Upper lobe of left lung (tissue), 6 donors: ENCODE measurements around the gene FMN2. TPM values are rescaled to one million over a fixed set of nuclear protein-coding genes. Genes with fewer than 3 reads are reported as not detected.
"Not testable (repeated sequence)": the region's sequence is repeated elsewhere in the genome, so short reads cannot be mapped to it uniquely, and the experiment has no call there.

Experiments
- ATAC-seq, 2 donors: fragments of 200-7000 bp; cut with Tn5 transposase; one replicate each; pipeline ENCODE4 v1.9.1; 2022; ENCODE audit warnings: mild to moderate bottlenecking in 2 of 2, moderate library complexity in 2 of 2; ENCODE audit not compliant: low FRiP score in 2 of 2
- DNase-seq, 2 donors: peaks; one replicate each; pipeline ENCODE4 v3.0.0-alpha.2; 2019 to 2020
- H3K27ac ChIP-seq, 4 donors: fragments of 200-600 bp; sonication (generic); one replicate each; pipeline ENCODE4 v1.5.1; 2016 to 2019
- H3K27me3 ChIP-seq, 4 donors: fragments of 200-600 bp; sonication (generic); one replicate each; pipeline ENCODE4 v1.5.1; 2017 to 2019
- H3K36me3 ChIP-seq, 4 donors: fragments of 200-600 bp; sonication (generic); one replicate each; pipeline ENCODE4 v1.5.1; 2016 to 2019
- H3K4me1 ChIP-seq, 4 donors: fragments of 200-600 bp; sonication (generic); one replicate each; pipeline ENCODE4 v1.5.1; 2018 to 2019
- H3K4me3 ChIP-seq, 4 donors: fragments of 200-600 bp; sonication (generic); one replicate each; pipeline ENCODE4 v1.5.1; 2017 to 2019; ENCODE audit warnings: mild to moderate bottlenecking in 2 of 4, moderate library complexity in 1 of 4
- H3K9me3 ChIP-seq, 4 donors: fragments of 200-600 bp; sonication (generic); one replicate each; pipeline ENCODE4 v1.5.1; 2018 to 2019
- CTCF ChIP-seq, 6 experiments: fragments of 450-650 bp in 4 of 6; fragments of 200-600 bp in 2 of 6; sonication (generic) in 2 of 6; IDR thresholded peaks; one replicate each; pipeline ENCODE4 v1.5.1; 2016 to 2019; ENCODE audit warnings: antibody characterized with exemption in 6 of 6
- EP300 ChIP-seq, 4 donors: sonication (generic); formaldehyde crosslinking; IDR thresholded peaks; one replicate each; pipeline ENCODE4 v1.5.1; 2017; ENCODE audit warnings: antibody characterized with exemption in 4 of 4, control low read depth in 2 of 4
- POLR2A ChIP-seq, 4 donors: fragments of 450-650 bp; IDR thresholded peaks; one replicate each; pipeline ENCODE4 v1.5.1; 2016 to 2017; ENCODE audit warnings: antibody characterized with exemption in 4 of 4, mild to moderate bottlenecking in 2 of 4
- POLR2AphosphoS5 ChIP-seq, 2 donors: sonication (generic); formaldehyde crosslinking; IDR thresholded peaks; one replicate each; pipeline ENCODE4 v1.5.1; 2017; ENCODE audit warnings: antibody characterized with exemption in 2 of 2
- WGBS, 2 donors: methylation state at CpG; one replicate each; pipeline ENCODE4 v1.1.5; 2017 to 2018; 5-methylcytosine and 5-hydroxymethylcytosine counted together
- total RNA-seq, 6 donors: library from RNA; depleted of rRNA in 4 of 6; stranded (reverse); fragments of >200 nt in 4 of 6; gene quantifications; one replicate each; pipeline versions ENCODE4 v1.1.0 to v1.2.1, GENCODE V29; 2016 to 2021
- donor health status: DM: no; HTN: no; CAD: no; lungs with moderate emphysema.
- donor health status: DM: no; HTN: yes; CAD: no; lungs with severe emphysema.

The FMN2 gene
- total RNA-seq, 6 donors from 2014 or later = 0.06 to 1.0 (median 0.54) TPM; not detected in 1

DNA sequence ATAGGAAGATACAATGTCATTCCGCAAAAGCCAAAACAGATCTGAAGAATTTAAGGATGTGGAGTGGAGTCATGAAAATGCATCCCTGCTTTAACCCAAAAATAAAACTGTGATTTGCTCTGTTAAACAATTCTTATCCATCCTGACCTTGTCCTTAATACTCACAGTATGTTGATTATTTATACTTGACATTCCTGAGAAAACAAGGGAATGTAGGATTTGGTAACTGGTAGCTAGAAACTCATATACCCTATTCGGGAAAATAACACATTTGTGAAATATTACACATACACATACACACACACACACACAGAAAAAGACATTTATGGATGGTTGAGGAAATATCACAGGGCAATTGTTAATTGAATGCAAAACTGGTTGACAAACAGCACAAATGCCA lies 80.2 kb downstream of the FMN2 start:
- no peak overlapping the region for H3K4me3 ChIP-seq
- DNase-seq (no peak), ATAC-seq (no peak)
- no peaks in the 10 kb centered on the region for H3K36me3 ChIP-seq
- H3K27me3 ChIP-seq = no peaks in the 10 kb centered on the region
- H3K9me3 ChIP-seq = no peaks in the 10 kb centered on the region
- TF ChIP-seq EP300 (IDR thresholded peaks at IDR 0.05) (no peak), POLR2A (IDR thresholded peaks at IDR 0.05) (no peak), CTCF (IDR thresholded peaks at IDR 0.05) (no peak)
- no peaks in the 10 kb centered on the region for H3K4me1 ChIP-seq
- no peak overlapping the region for H3K27ac ChIP-seq
- 76 to 87% methylated on average over 2 of the region's 2 CpGs for WGBS, 2 donors

DNA sequence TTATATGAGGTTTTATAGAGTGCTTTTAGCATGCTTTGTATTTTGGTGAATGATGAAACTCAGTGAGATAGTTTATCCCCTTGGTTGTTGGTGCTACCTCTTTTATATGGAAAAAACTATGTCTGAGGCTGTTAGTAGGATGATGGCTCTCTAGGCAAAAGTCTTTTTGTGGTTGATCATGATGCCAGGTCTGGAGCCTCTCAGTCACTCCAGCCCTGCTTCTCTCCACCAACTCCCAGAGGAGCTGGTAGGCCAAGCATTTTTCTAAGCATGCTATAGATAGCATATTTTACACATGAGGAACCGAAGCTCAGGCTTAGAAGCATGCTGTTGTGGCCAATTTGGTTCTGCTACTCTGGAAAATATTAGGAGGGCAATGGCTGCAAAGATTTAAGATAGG lies 82.2 kb downstream of the FMN2 start:
- no peak for ATAC-seq
- Histone ChIP-seq H3K27ac (no peak overlapping the region), H3K4me3 (no peak overlapping the region), H3K27me3 (no peaks in the 10 kb centered on the region), H3K36me3 (no peaks in the 10 kb centered on the region), H3K4me1 (no peaks in the 10 kb centered on the region), H3K9me3 (no peaks in the 10 kb centered on the region)
- no peak for DNase-seq
- WGBS, 2 donors = 88 to 94% methylated on average over 1 of the region's 1 CpG
- TF ChIP-seq POLR2AphosphoS5 (IDR thresholded peaks at IDR 0.05) (no peak), POLR2A (IDR thresholded peaks at IDR 0.05) (no peak), CTCF (IDR thresholded peaks at IDR 0.05) (no peak), EP300 (IDR thresholded peaks at IDR 0.05) (no peak)

- no peak overlapping the region for H3K4me3 ChIP-seq
- DNase-seq (no peak), ATAC-seq (no peak)
- no peak for TF ChIP-seq CTCF (IDR thresholded peaks at IDR 0.05)
- no peak for TF ChIP-seq POLR2A (IDR thresholded peaks at IDR 0.05)
- no peak for TF ChIP-seq POLR2AphosphoS5 (IDR thresholded peaks at IDR 0.05)
- TF ChIP-seq EP300 (IDR thresholded peaks at IDR 0.05) = no peak
- no peaks in the 10 kb centered on the region for H3K36me3 ChIP-seq
- no peaks in the 10 kb centered on the region for H3K27me3 ChIP-seq
- 56 to 69% methylated on average over 4 of the region's 4 CpGs for WGBS, 2 donors
- H3K4me1 ChIP-seq = no peaks in the 10 kb centered on the region
- no peaks in the 10 kb centered on the region for H3K9me3 ChIP-seq
- no peak overlapping the region for H3K27ac ChIP-seq
These were observed 83.1 kb downstream of the FMN2 start for GRCh38 chr1:240174734-240175133.

DNA sequence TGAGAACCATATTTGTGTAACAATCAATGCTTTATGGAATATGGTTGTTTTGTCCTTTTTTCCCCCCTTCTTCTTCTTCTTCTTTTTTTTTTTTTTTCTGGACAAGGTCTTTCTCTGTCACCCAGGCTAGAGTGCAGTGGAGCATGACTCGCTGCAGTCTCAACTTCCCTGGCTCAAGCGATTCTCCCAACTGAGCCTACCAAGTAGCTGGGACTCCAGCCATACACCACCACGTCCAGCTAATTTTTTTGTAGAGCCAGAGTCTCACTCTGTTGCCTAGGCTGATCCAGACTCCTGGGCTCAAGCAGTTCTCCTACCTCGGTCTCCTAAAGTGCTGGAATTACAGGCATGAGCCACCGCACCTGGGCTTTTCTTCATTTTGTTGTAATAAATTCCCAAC lies 86.7 kb downstream of the FMN2 start:
- 86 to 88% methylated on average over 5 of the region's 5 CpGs for WGBS, 2 donors
- Histone ChIP-seq H3K4me3 (no peak overlapping the region), H3K9me3 (no peaks in the 10 kb centered on the region), H3K27me3 (no peaks in the 10 kb centered on the region), H3K36me3 (no peaks in the 10 kb centered on the region), H3K4me1 (no peaks in the 10 kb centered on the region), H3K27ac (no peak overlapping the region)
- TF ChIP-seq CTCF (IDR thresholded peaks at IDR 0.05) = no peak
- TF ChIP-seq POLR2AphosphoS5 (IDR thresholded peaks at IDR 0.05) = no peak
- no peak for TF ChIP-seq EP300 (IDR thresholded peaks at IDR 0.05)
- no peak for TF ChIP-seq POLR2A (IDR thresholded peaks at IDR 0.05)
- DNase-seq (no peak), ATAC-seq (no peak)

DNA sequence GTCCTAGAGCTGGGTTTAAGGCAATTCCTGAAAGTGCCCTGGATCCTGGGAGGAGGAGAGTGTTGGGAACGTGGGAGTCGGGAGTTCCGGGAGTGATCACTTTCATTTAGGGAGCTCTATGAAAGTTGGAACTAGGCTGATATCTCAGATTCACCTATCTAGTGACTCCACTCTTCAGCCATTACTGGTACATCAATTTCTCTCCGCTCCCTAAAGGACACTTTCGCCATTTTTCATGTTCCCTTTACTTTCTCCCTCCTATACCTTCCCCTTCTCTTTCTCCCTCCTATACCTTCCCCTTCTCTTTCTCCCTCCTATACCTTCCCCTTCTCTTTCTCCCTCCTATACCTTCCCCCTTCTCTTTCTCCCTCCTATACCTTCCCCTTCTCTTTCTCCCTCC lies 93.0 kb downstream of the FMN2 start:
- not testable (repeated sequence) for DNase-seq, H3K27ac ChIP-seq, H3K27me3 ChIP-seq, H3K9me3 ChIP-seq, H3K4me1 ChIP-seq, H3K4me3 ChIP-seq, ATAC-seq, H3K36me3 ChIP-seq
- 78 to 83% methylated on average over 5 of the region's 5 CpGs for whole genome bisulfite sequencing, 2 donors
